Measurements from ENCODE around the gene PAQR7.

GRCh38 chr1:25916460-25916859 is 41.0 kb upstream of the PAQR7 start:
- TF ChIP-seq, protein P1, sequence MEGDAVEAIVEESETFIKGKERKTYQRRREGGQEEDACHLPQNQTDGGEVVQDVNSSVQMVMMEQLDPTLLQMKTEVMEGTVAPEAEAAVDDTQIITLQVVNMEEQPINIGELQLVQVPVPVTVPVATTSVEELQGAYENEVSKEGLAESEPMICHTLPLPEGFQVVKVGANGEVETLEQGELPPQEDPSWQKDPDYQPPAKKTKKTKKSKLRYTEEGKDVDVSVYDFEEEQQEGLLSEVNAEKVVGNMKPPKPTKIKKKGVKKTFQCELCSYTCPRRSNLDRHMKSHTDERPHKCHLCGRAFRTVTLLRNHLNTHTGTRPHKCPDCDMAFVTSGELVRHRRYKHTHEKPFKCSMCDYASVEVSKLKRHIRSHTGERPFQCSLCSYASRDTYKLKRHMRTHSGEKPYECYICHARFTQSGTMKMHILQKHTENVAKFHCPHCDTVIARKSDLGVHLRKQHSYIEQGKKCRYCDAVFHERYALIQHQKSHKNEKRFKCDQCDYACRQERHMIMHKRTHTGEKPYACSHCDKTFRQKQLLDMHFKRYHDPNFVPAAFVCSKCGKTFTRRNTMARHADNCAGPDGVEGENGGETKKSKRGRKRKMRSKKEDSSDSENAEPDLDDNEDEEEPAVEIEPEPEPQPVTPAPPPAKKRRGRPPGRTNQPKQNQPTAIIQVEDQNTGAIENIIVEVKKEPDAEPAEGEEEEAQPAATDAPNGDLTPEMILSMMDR (IDR thresholded peaks at IDR 0.05; ENCODE audit: low read depth, low read length), result no peak
- TF ChIP-seq EZH2phosphoT487 (IDR thresholded peaks at IDR 0.05; ENCODE audit: low read depth), result no peak
